Measurements from ENCODE around the gene OLA1. TPM values are rescaled to one million over a fixed set of nuclear protein-coding genes. Genes with fewer than 3 reads are reported as not detected.

The OLA1 gene
- total RNA-seq, 1 donor from 2014 or later = 43.6 TPM

- ATAC-seq = peak; percentile 96
- intact Hi-C loops (cut with DNase I) = no loop called here
- peak; percentile 83 for DNase-seq (ENCODE audit: low spot score)
Measured at GRCh38 chr2:174025271-174026121, 222.8 kb downstream of the OLA1 start.

- intact Hi-C loops (cut with DNase I) = no loop called here
- DNase-seq (ENCODE audit: low spot score) = peak; percentile 91
- peak; percentile 76 for ATAC-seq
Measured at GRCh38 chr2:174024524-174025270, 223.6 kb downstream of the OLA1 start.

- DNase-seq (ENCODE audit: low spot score) (no peak), ATAC-seq (peak; percentile 68)
- intact Hi-C loops (cut with DNase I) = no loop called here
Measured at GRCh38 chr2:174023591-174024523, 224.5 kb downstream of the OLA1 start.

Other genes with a start within 250 kb of the OLA1 start
- gene SP9, start 86.4 kb upstream of the OLA1 start, total RNA-seq = not detected
- gene SCRN3, start 147.2 kb upstream of the OLA1 start, total RNA-seq = 25.0 TPM
- 28.7 TPM for gene GPR155, start 238.5 kb upstream of the OLA1 start, total RNA-seq